Measurements from ENCODE around the gene SUFU. TPM values are rescaled to one million over a fixed set of nuclear protein-coding genes. Genes with fewer than 3 reads are reported as not detected.

Gene SUFU
- total and polyA plus RNA-seq, 4 donors = 3.5 to 14.8 (median 9.8) TPM

- no peaks in the 10 kb centered on the region for H3K27me3 ChIP-seq (ENCODE audit: control insufficient read depth in 3 of 3, insufficient read depth in 3 of 3, low read length in 2 of 3)
- ATAC-seq (ENCODE audit: insufficient read depth, low FRiP score) (no peak), DNase-seq (no peak)
- no peak overlapping the region for H3K4me3 ChIP-seq
- H3K4me1 ChIP-seq (ENCODE audit: control insufficient read depth in 5 of 5, insufficient read depth in 5 of 5, low read length in 5 of 5) = peaks cover 5 to 19% (median 10%) of the 10 kb centered on the region in 5 donors
- no peak for TF ChIP-seq CTCF (IDR thresholded peaks at IDR 0.05; ENCODE audit: control extremely low read depth, extremely low read depth)
- H3K27ac ChIP-seq (ENCODE audit: low read depth in 1 of 2, low read length in 1 of 2) = no peak overlapping the region
- H3K9me3 ChIP-seq (ENCODE audit: control insufficient read depth in 4 of 4, insufficient read depth in 3 of 4, low read length in 3 of 4) = peaks cover 0 to 2% (median 0%) of the 10 kb centered on the region in 4 donors
- no peak overlapping the region for H3K9ac ChIP-seq (ENCODE audit: insufficient read depth in 1 of 2, low read length in 2 of 2)
- H3K36me3 ChIP-seq (ENCODE audit: control insufficient read depth in 4 of 4, insufficient read depth in 4 of 4, low read length in 4 of 4) = peaks cover 8 to 22% (median 15%) of the 10 kb centered on the region in 4 donors
- 81 to 89% methylated on average over 4 of the region's 4 CpGs for WGBS, 2 donors
Observed at GRCh38 chr10:102682981-102683380, 179.2 kb downstream of the SUFU start.

Small RNA genes within 50 kb of the gene (small RNA-seq; reads per million reads assigned to genes)
- gene RNU6-43P (ENCODE audit: low replicate concordance) = not detected

Other genes starting within 250 kb of the SUFU start
- gene NFKB2, start 108.3 kb upstream of the SUFU start, total RNA-seq = 10 to 100 TPM; 48.2 to 52.8 TPM
- 100 to 1,000 TPM in 1 of 2 donors, 10 to 100 TPM in 1; 34.6 to 114 TPM for gene NFKB2, start 108.3 kb upstream of the SUFU start, polyA plus RNA-seq
- gene PSD, start 85.2 kb upstream of the SUFU start, total RNA-seq = 1 to 10 TPM; 4.6 to 5.3 TPM
- gene PSD, start 85.2 kb upstream of the SUFU start, polyA plus RNA-seq = 1 to 10 TPM; 1.1 to 1.9 TPM
- gene FBXL15, start 83.1 kb upstream of the SUFU start, total RNA-seq = 10 to 100 TPM in 1 of 2 donors, 1 to 10 TPM in 1; 9.4 to 23.6 TPM
- gene FBXL15, start 83.1 kb upstream of the SUFU start, polyA plus RNA-seq = 10 to 100 TPM; 13.7 to 40.4 TPM
- gene CUEDC2, start 71.4 kb upstream of the SUFU start, total RNA-seq = 10 to 100 TPM; 33.4 to 46.0 TPM
- 10 to 100 TPM; 42.1 to 63.8 TPM for gene CUEDC2, start 71.4 kb upstream of the SUFU start, polyA plus RNA-seq
- gene C10orf95, start 52.4 kb upstream of the SUFU start, total RNA-seq = 10 to 100 TPM in 1 of 2 donors, 1 to 10 TPM in 1; 6.0 to 20.4 TPM
- 1 to 10 TPM; 3.9 to 6.4 TPM for gene C10orf95, start 52.4 kb upstream of the SUFU start, polyA plus RNA-seq
- gene ACTR1A, start 1.3 kb upstream of the SUFU start, total RNA-seq = 10 to 100 TPM; 88.9 to 96.0 TPM
- 10 to 100 TPM; 72.0 to 79.7 TPM for gene ACTR1A, start 1.3 kb upstream of the SUFU start, polyA plus RNA-seq
- gene TRIM8, start 140.5 kb downstream of the SUFU start, total RNA-seq = 100 to 1,000 TPM; 136 to 173 TPM
- 100 to 1,000 TPM in 1 of 2 donors, 10 to 100 TPM in 1; 81.5 to 104 TPM for gene TRIM8, start 140.5 kb downstream of the SUFU start, polyA plus RNA-seq
- gene ARL3, start 210.4 kb downstream of the SUFU start, total RNA-seq = 10 to 100 TPM in 1 of 2 donors, 1 to 10 TPM in 1; 9.9 to 12.2 TPM
- gene ARL3, start 210.4 kb downstream of the SUFU start, polyA plus RNA-seq = 1 to 10 TPM; 6.7 to 9.6 TPM
- gene SFXN2, start 210.7 kb downstream of the SUFU start, total RNA-seq = 10 to 100 TPM; 11.3 to 27.0 TPM
- 10 to 100 TPM; 10.8 to 16.8 TPM for gene SFXN2, start 210.7 kb downstream of the SUFU start, polyA plus RNA-seq
- gene WBP1L, start 240.0 kb downstream of the SUFU start, total RNA-seq = 10 to 100 TPM; 42.7 to 47.6 TPM
- 10 to 100 TPM; 19.1 to 52.3 TPM for gene WBP1L, start 240.0 kb downstream of the SUFU start, polyA plus RNA-seq

Measured in lung (tissue), 13 donors.